IMR-90 (cell line): ENCODE results near the gene HS2ST1. TPM values are rescaled to one million over a fixed set of nuclear protein-coding genes. Genes with fewer than 3 reads are reported as not detected.

Experiments
- ATAC-seq: fragments of 200-7000 bp; cut with Tn5 transposase; 2 replicates; pipeline ENCODE4 v1.9.1; 2020; ENCODE audit warnings: low read depth, mild to moderate bottlenecking, moderate library complexity
- BruUV-seq: library from RNA; stranded (reverse); fragments of 400-500 nt; replicated peaks from 2 replicates; lab custom pipeline; 2021; lab: Mats Ljungman, UMichigan
- CTCF ChIA-PET: fragments of 300-600 bp; formaldehyde crosslinking; extraction: SDS; loops from one replicate; lab custom pipeline; 2021; ENCODE audit warnings: antibody characterized with exemption; lab: Yijun Ruan, JAX
- POLR2A ChIA-PET: fragments of 300-600 bp; sonication (Branson Sonifier 250); formaldehyde crosslinking; loops from one replicate; lab custom pipeline; 2022; ENCODE audit warnings: antibody characterized with exemption; ENCODE audit not compliant: unreplicated experiment; lab: Charles Lee
- DNase-seq: peaks from one replicate; pipeline ENCODE4 v3.0.0; 2013
- H2AFZ ChIP-seq: replicated peaks from 2 replicates; pipeline ENCODE3; 2013; ENCODE audit warnings: low read length, mild to moderate bottlenecking; ENCODE audit not compliant: poor library complexity
- H2AK5ac ChIP-seq: 2 replicates; pipeline ENCODE4 v1.6.1; 2013; ENCODE audit warnings: low read depth, low read length, inconsistent platforms
- H2AK9ac ChIP-seq: replicated peaks from 2 replicates; pipeline ENCODE3; 2013; ENCODE audit warnings: mild to moderate bottlenecking, low read depth, low read length, moderate library complexity; ENCODE audit not compliant: poor library complexity
- H2BK120ac ChIP-seq: 2 replicates; pipeline ENCODE4 v1.6.1; 2013; ENCODE audit warnings: low read depth, low read length, inconsistent platforms
- H2BK15ac ChIP-seq: 3 replicates; pipeline ENCODE4 v1.6.1; 2013; ENCODE audit warnings: low read depth, low read length, inconsistent platforms
- H2BK20ac ChIP-seq: 2 replicates; pipeline ENCODE4 v1.6.1; 2013; ENCODE audit warnings: low read depth, mild to moderate bottlenecking, inconsistent platforms, low read length, moderate library complexity
- H2BK5ac ChIP-seq: 2 replicates; pipeline ENCODE4 v1.6.1; 2013; ENCODE audit warnings: mild to moderate bottlenecking, low read depth, low read length, inconsistent platforms; ENCODE audit not compliant: poor library complexity, severe bottlenecking
- H3K14ac ChIP-seq: replicated peaks from 2 replicates; pipeline ENCODE4 v1.6.1; 2013; ENCODE audit warnings: low read depth, low read length, inconsistent platforms
- H3K18ac ChIP-seq: 2 replicates; pipeline ENCODE4 v1.6.1; 2013; ENCODE audit warnings: low read depth, low read length, control low read depth
- H3K23ac ChIP-seq: 2 replicates; pipeline ENCODE4 v1.6.1; 2013; ENCODE audit warnings: low read depth, low read length, inconsistent platforms
- H3K27ac ChIP-seq: 2 replicates; pipeline ENCODE4 v1.5.1; 2013; ENCODE audit warnings: mild to moderate bottlenecking, control low read depth, low read length; ENCODE audit not compliant: insufficient read depth
- H3K27me3 ChIP-seq: 2 replicates; pipeline ENCODE4 v1.6.1; 2013; ENCODE audit warnings: low read length; ENCODE audit not compliant: control insufficient read depth, insufficient read depth
- H3K36me3 ChIP-seq: 2 replicates; pipeline ENCODE4 v1.6.1; 2013; ENCODE audit warnings: low read length, mixed read lengths; ENCODE audit not compliant: control insufficient read depth, insufficient read depth
- H3K4ac ChIP-seq: 2 replicates; pipeline ENCODE4 v1.6.1; 2013; ENCODE audit warnings: low read depth, low read length, inconsistent platforms
- H3K4me1 ChIP-seq: 2 replicates; pipeline ENCODE4 v1.6.1; 2013; ENCODE audit warnings: low read length, mixed read lengths; ENCODE audit not compliant: control insufficient read depth, insufficient read depth
- H3K4me2 ChIP-seq: 2 replicates; pipeline ENCODE4 v1.6.1; 2013; ENCODE audit warnings: low read depth, mild to moderate bottlenecking, control low read depth, low read length, moderate library complexity
- H3K4me3 ChIP-seq: 2 replicates; pipeline ENCODE4 v1.5.1; 2013; ENCODE audit warnings: low read depth, mild to moderate bottlenecking, control low read depth, low read length, moderate library complexity; ENCODE audit not compliant: insufficient read depth
- H3K56ac ChIP-seq: 2 replicates; pipeline ENCODE4 v1.6.1; 2013; ENCODE audit warnings: low read length, inconsistent platforms; ENCODE audit not compliant: insufficient read depth; ENCODE audit errors: extremely low read depth
- H3K79me1 ChIP-seq, 2 experiments: 2 replicates each; pipeline ENCODE4 v1.6.1; 2013; ENCODE audit warnings: low read length in 2 of 2, inconsistent platforms in 1 of 2, low read depth in 1 of 2
- H3K9ac ChIP-seq: 2 replicates; pipeline ENCODE4 v1.6.1; 2013; ENCODE audit warnings: low read depth, low read length, control low read depth
- H3K9me1 ChIP-seq: 2 replicates; pipeline ENCODE4 v1.6.1; 2013; ENCODE audit warnings: low read length, inconsistent platforms; ENCODE audit not compliant: insufficient read depth
- H3K9me3 ChIP-seq: 2 replicates; pipeline ENCODE4 v1.6.1; 2013; ENCODE audit warnings: low read length; ENCODE audit not compliant: control insufficient read depth, insufficient read depth
- H4K20me1 ChIP-seq: 2 replicates; pipeline ENCODE4 v1.6.1; 2013; ENCODE audit warnings: low read length, inconsistent platforms; ENCODE audit not compliant: insufficient read depth
- H4K5ac ChIP-seq: 2 replicates; pipeline ENCODE4 v1.6.1; 2013; ENCODE audit warnings: mild to moderate bottlenecking, low read depth, low read length, control low read depth
- H4K8ac ChIP-seq, 2 experiments: 2 replicates each; pipeline ENCODE4 v1.6.1; 2013; ENCODE audit warnings: low read depth in 2 of 2, low read length in 2 of 2, control low read depth in 1 of 2, inconsistent platforms in 1 of 2
- H4K91ac ChIP-seq: 2 replicates; pipeline ENCODE4 v1.6.1; 2013; ENCODE audit warnings: low read depth, low read length, inconsistent platforms; ENCODE audit not compliant: insufficient read depth
- FOS ChIP-seq: fragments of 150-350 bp; IDR thresholded peaks from 2 replicates; pipeline ENCODE4 v1.6.1; 2016; ENCODE audit warnings: low read depth, low read length
- MAFK ChIP-seq: IDR thresholded peaks from 2 replicates; pipeline ENCODE4 v1.6.1; 2012; ENCODE audit warnings: low read depth, low read length, improper control_type of control experiment
- MAZ ChIP-seq: IDR thresholded peaks from 2 replicates; pipeline ENCODE4 v1.6.1; 2012; ENCODE audit warnings: low read depth, mild to moderate bottlenecking, low read length, improper control_type of control experiment, moderate library complexity, borderline replicate concordance
- RAD21 ChIP-seq: IDR thresholded peaks from 2 replicates; pipeline ENCODE4 v1.6.1; 2012; ENCODE audit warnings: low read length, improper control_type of control experiment
- SMC3 ChIP-seq: fragments of 150-350 bp; IDR thresholded peaks from 2 replicates; pipeline ENCODE4 v1.6.1; 2016; ENCODE audit warnings: low read depth, mild to moderate bottlenecking, antibody characterized with exemption, low read length, moderate library complexity
- WGBS, 2 experiments: methylation state at CpG; one replicate each; pipeline versions ENCODE4 v1.1.5 to v1.1.7; 2013; ENCODE audit warnings: missing lambda C conversion rate in 2 of 2; ENCODE audit not compliant: insufficient read length in 1 of 2; ENCODE audit errors: extremely low coverage in 2 of 2; 5-methylcytosine and 5-hydroxymethylcytosine counted together
- dilution Hi-C: fragments of 300-500 bp; cut with HindIII; formaldehyde crosslinking; loops from one replicate; pipeline ENCODE4 v1.14.3; 2018; ENCODE audit warnings: low sequenced_read_pairs; ENCODE audit not compliant: unreplicated experiment
- in situ Hi-C: fragments of 300-500 bp; cut with MboI; formaldehyde crosslinking; loops from 3 replicates; pipeline ENCODE4 v1.14.3; 2019; ENCODE audit warnings: low sequenced_read_pairs, inconsistent platforms, mixed read lengths
- intact Hi-C: fragments of 100-400 bp; cut with micrococcal nuclease; formaldehyde crosslinking; loops from 2 replicates; pipeline ENCODE4 v1.10.0; 2022
- polyA plus RNA-seq, 3 experiments: library from polyadenylated mRNA; depleted of rRNA; stranded (reverse); fragments of >200 nt; gene quantifications; 2 replicates each; pipeline ENCODE4 v1.2.3, GENCODE V29; 2012; ENCODE audit warnings: low replicate concordance in 1 of 3
- total RNA-seq: library from RNA; depleted of rRNA; stranded (reverse); fragments of >200 nt; gene quantifications from 2 replicates; pipeline ENCODE4 v1.2.3, GENCODE V29; 2012
- TF ChIP-seq, protein P1 (sequence below): fragments of 150-350 bp; IDR thresholded peaks from 2 replicates; pipeline ENCODE4 v1.6.1; 2017; ENCODE audit warnings: mild to moderate bottlenecking, antibody characterized with exemption, low read length, low read depth

HS2ST1 gene
- total and polyA plus RNA-seq, 2 of the 4 experiments (the other 2 are of a cell fraction) = 7.8 to 13.1 TPM

DNA sequence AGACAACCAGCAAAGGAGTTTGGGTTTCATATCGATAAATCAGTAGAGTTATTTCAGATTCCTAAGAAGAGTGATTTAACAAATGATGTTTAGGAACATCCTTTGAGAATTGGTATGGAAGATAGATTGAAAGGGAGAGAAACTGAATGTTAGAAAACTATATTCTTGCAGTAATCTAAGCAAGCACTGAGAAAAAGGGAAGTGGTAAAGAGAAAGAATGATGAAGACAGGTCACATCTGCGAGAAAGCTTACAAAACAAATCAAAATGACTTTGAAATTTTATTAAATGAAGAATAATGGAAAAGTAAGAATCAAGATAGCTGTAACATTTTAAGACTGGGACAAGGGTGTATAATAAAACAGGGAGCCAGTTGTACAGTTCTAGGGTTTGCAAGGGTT lies 177.0 kb downstream of the HS2ST1 start:
- BruUV-seq = no TSS peak
- Histone ChIP-seq H2BK120ac (no peak overlapping the region), H3K27ac (no peak overlapping the region), H2AFZ (no peak overlapping the region), H2BK15ac (no peak overlapping the region), H3K9ac (no peak overlapping the region), H3K23ac (no peak overlapping the region), H3K27me3 (no peaks in the 10 kb centered on the region), H3K4me2 (no peak overlapping the region), H3K4me1 (no peaks in the 10 kb centered on the region), H2BK20ac (no peak overlapping the region), H2AK9ac (no peak overlapping the region), H3K14ac (no peak overlapping the region), H4K5ac (no peak overlapping the region), H4K8ac (no peak overlapping the region), H3K4me3 (no peak overlapping the region), H3K4ac (no peak overlapping the region), H3K18ac (no peak overlapping the region), H2AK5ac (no peak overlapping the region), H4K20me1 (no peaks in the 10 kb centered on the region), H2BK5ac (no peak overlapping the region), H3K36me3 (no peaks in the 10 kb centered on the region), H3K9me3 (no peaks in the 10 kb centered on the region), H4K91ac (no peak overlapping the region), H3K9me1 (no peaks in the 10 kb centered on the region), H3K56ac (no peak overlapping the region), H3K79me1 (no peaks in the 10 kb centered on the region)
- intact Hi-C loops = no loop called here
- WGBS, 2 experiments = no CpG with 5 or more reads among the region's 2 CpGs
- DNase-seq = no peak
- ATAC-seq = no peak
- CTCF ChIA-PET = no interaction called here
- no peak for TF ChIP-seq MAFK
- TF ChIP-seq, protein P1, sequence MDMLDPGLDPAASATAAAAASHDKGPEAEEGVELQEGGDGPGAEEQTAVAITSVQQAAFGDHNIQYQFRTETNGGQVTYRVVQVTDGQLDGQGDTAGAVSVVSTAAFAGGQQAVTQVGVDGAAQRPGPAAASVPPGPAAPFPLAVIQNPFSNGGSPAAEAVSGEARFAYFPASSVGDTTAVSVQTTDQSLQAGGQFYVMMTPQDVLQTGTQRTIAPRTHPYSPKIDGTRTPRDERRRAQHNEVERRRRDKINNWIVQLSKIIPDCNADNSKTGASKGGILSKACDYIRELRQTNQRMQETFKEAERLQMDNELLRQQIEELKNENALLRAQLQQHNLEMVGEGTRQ = no peak
- no peak for TF ChIP-seq FOS
- TF ChIP-seq MAZ = no peak
- no peak for TF ChIP-seq SMC3
- no peak for TF ChIP-seq RAD21
- POLR2A ChIA-PET = no interaction called here
- in situ Hi-C loops = loop anchor here (25.0 kb wide), 2 partner anchors 604 to 704 kb away; partner anchors contain the start of gene ODF2L
- dilution Hi-C loops = no loop called here
